ENCODE results near the gene MRGPRG. TPM values are rescaled to one million over a fixed set of nuclear protein-coding genes. Genes with fewer than 3 reads are reported as not detected.

MRGPRG gene
- total RNA-seq, 1 donor from 2014 or later: not detected

DNA sequence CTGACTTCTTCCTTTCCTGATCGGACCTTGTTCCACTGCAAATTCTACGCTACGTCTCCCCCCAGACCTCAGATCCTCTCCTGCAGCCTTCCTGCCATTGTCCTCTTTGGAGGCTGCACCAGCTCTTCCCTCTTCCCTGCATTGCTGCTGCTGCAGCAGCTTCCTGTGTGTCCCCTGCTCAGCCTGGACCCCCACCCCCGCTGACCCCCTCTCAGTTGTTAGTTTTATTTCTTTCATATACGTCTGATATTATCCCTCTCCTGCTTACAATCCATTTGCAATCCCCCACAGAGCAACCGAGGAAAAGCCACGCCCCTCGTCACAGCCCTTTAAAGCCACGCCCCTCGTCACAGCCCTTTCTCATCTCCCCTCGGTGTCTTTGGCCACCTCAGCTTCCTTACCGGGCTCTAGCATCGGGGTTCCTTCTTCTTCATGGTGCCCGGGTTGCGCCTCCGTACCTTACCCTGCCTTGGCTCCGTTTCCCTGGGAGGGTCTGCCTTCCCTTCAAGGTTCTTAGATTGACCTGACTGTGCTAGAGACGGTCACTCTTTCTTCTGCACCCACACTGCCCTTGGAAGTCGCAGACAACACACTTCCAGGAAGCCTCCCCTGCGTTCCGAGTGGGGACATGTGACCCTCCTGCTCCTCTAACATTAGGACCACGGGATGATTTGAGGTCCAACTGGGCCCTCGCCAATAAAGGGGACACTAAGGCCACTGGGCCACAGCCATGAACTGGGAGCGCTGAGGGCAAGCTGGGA is 4.8 kb downstream of the MRGPRG start:
- Mint-ChIP-seq H3K4me3 (no peak overlapping the region), H3K36me3 (no peaks in the 10 kb centered on the region), H3K27ac (no peak overlapping the region), H3K4me1 (peaks cover 5% of the 10 kb centered on the region), H3K27me3 (ENCODE audit: low read depth) (peaks cover 66% of the 10 kb centered on the region), H3K9me3 (peaks cover 16% of the 10 kb centered on the region)
- peak in 1 of 2 experiments; percentile 9 for DNase-seq (ENCODE audit: low spot score in 2 of 2, unreplicated experiment in 2 of 2)
- TF ChIP-seq CTCF (IDR thresholded peaks at IDR 0.05; ENCODE audit: unreplicated experiment): no peak

DNA sequence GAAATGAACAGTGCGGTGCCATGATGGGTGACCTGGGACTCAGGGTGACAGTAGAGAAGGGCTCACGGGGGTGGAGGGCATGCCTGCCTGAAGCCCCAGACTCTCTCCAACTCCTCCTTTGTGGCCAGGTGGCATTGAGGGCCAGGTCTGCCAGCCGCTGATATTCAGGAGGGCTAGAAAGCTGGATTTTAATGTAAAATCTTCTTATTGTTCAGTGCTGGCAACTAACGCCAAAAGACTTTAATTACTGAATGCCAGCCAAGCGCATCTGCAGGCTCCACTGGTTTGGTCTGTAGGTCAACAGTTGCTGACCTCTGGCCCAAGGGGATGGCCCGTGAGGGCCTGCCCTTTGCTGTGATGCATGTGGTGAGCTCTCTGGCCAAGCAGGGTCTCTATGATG is 10.3 kb downstream of the MRGPRG start:
- Mint-ChIP-seq H3K27me3 (ENCODE audit: low read depth) (peaks cover 46% of the 10 kb centered on the region), H3K4me1 (no peaks in the 10 kb centered on the region), H3K4me3 (no peak overlapping the region), H3K9me3 (peaks cover 16% of the 10 kb centered on the region), H3K27ac (no peak overlapping the region), H3K36me3 (no peaks in the 10 kb centered on the region)
- no peak for TF ChIP-seq CTCF (IDR thresholded peaks at IDR 0.05; ENCODE audit: unreplicated experiment)
- DNase-seq (ENCODE audit: low spot score in 2 of 2, unreplicated experiment in 2 of 2): no peak

GRCh38 chr11:3207526-3208189 is 11.0 kb downstream of the MRGPRG start:
- H3K27me3 Mint-ChIP-seq (ENCODE audit: low read depth): peaks cover 47% of the 10 kb centered on the region
- no peaks in the 10 kb centered on the region for H3K4me1 Mint-ChIP-seq
- H3K9me3 Mint-ChIP-seq: peaks cover 16% of the 10 kb centered on the region
- no peak for DNase-seq (ENCODE audit: low spot score in 2 of 2, unreplicated experiment in 2 of 2)
- no peak overlapping the region for H3K27ac Mint-ChIP-seq
- H3K36me3 Mint-ChIP-seq: no peaks in the 10 kb centered on the region
- no peak for TF ChIP-seq CTCF (IDR thresholded peaks at IDR 0.05; ENCODE audit: unreplicated experiment)
- H3K4me3 Mint-ChIP-seq: no peak overlapping the region

- no peak for DNase-seq (ENCODE audit: low spot score in 2 of 2, unreplicated experiment in 2 of 2)
- Mint-ChIP-seq H3K27me3 (ENCODE audit: low read depth) (peaks cover 51% of the 10 kb centered on the region), H3K4me3 (no peak overlapping the region), H3K4me1 (no peaks in the 10 kb centered on the region), H3K36me3 (no peaks in the 10 kb centered on the region), H3K27ac (no peak overlapping the region), H3K9me3 (peaks cover 13% of the 10 kb centered on the region)
- TF ChIP-seq CTCF (IDR thresholded peaks at IDR 0.05; ENCODE audit: unreplicated experiment): no peak
Measured at GRCh38 chr11:3206922-3207204, 11.8 kb downstream of the MRGPRG start.

GRCh38 chr11:3206156-3206921 is 12.3 kb downstream of the MRGPRG start:
- H3K27ac Mint-ChIP-seq: no peak overlapping the region
- no peaks in the 10 kb centered on the region for H3K36me3 Mint-ChIP-seq
- no peak for TF ChIP-seq CTCF (IDR thresholded peaks at IDR 0.05; ENCODE audit: unreplicated experiment)
- no peak for DNase-seq (ENCODE audit: low spot score in 2 of 2, unreplicated experiment in 2 of 2)
- H3K4me1 Mint-ChIP-seq: no peaks in the 10 kb centered on the region
- peaks cover 51% of the 10 kb centered on the region for H3K27me3 Mint-ChIP-seq (ENCODE audit: low read depth)
- H3K9me3 Mint-ChIP-seq: peaks cover 8% of the 10 kb centered on the region
- no peak overlapping the region for H3K4me3 Mint-ChIP-seq
